HG03103 (cell line): Measurements from ENCODE around the gene C19orf85.

Source experiments
- ATAC-seq: cut with Tn5 transposase; IDR thresholded peaks from one replicate; pipeline ENCODE4 v1.9.1; 2021; ENCODE audit warnings: low read depth; ENCODE audit not compliant: unreplicated experiment

C19orf85 gene

DNA sequence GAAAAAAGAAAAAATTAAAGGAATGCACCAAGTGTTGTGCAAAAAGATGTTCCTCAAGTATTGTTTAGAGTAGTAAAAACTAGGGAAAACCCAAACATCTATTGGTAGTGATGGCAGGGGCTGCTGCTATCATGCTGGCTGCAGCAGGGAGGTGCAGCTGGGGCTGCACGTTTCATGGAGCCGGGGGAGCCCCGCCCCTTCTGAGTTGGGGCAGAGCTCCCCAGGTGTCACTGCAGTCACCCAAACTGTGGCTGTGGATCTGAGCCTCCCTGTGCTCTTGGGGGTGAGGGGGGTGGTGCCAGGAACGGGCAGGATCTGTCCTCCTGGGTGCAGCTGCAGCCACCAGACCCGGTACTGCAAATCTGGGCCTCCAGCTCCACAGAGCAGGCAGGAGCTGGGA lies 45.4 kb downstream of the C19orf85 start:
- no peak for ATAC-seq

DNA sequence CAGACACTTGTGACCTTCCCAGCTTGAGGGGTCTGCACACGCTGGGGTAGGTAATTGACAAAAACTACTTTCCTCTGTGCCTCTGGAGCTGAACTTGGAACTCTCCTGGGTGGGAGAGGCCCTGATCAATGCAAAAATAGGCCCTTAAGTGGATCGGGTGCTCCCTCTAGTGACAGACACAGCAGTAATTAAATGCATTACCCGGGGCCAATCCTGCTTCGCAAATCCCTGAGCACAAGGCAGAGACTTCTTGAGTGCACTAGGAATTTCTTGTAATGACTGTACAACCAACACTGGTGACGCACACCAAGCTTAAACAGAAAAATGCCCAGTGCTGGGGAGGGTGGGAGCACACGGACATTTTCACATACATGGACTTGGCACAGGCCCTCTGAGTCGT lies 46.4 kb downstream of the C19orf85 start:
- no peak for ATAC-seq
